GM10266 (cell line): Measurements from ENCODE around the gene RANBP2.

Experiments used
- DNase-seq: peaks from one replicate; pipeline ENCODE4 v3.0.0; 2012; ENCODE audit errors: extremely low spot score
- TF ChIP-seq, protein P1 (sequence below): IDR thresholded peaks from 2 replicates; pipeline ENCODE4 v1.5.1; 2012; ENCODE audit warnings: mild to moderate bottlenecking, low read depth; ENCODE audit not compliant: control insufficient read depth, insufficient read depth; ENCODE audit errors: missing control alignments

The RANBP2 gene

DNA sequence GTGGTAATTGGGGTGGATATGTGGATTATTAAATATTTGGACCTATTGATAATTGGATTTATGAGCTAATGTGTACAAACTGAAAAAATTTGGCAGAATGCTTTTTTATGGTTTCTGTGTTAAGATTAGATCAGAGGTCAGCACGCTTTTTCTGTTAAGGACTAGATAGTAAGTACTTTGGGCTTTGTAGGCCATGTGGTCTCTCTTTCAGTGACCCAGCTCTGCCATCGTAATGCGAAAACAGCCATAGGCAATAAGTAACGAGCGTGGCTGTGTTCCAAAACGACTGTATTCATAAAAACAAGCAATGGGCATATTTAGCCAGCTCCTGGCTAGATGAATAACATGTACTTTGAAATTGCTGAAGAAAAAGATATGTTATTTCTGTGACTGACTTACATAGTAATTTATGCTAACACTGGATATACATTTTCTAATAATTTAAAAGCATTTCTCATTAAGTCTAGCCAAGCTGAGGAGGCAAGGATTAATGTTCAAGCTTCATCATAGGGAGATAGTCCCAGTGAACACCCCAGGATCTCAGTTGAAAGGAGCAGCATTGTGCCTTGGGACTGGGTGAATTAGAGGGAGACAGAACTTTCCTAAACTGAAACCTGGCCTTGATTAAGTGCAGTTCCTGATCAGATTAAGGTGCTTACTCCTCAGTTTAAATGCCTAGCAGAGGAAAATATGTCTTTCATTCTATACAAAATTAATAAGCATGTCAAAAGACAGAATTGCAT, 87.3 kb downstream of the RANBP2 start:
- DNase-seq = no peak

DNA sequence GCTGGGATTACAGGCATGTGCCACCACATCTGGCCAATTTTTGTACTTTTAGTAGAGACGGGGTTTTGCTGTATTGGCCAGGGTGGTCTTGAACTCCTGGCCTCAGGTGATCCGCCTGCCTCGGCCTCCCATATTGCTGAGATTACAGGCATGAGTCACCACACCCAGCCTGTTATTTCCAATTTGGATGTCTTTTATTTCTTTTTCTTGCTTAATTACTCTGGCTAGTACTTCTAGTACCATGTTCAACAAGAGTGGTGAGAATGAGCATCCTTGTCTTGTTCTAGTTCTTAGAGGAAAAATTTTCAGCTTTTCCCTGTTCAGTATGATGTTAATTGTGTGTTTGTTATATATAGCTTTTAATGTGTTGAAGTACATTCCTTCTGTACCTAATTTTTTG, 90.7 kb downstream of the RANBP2 start:
- TF ChIP-seq, protein P1, sequence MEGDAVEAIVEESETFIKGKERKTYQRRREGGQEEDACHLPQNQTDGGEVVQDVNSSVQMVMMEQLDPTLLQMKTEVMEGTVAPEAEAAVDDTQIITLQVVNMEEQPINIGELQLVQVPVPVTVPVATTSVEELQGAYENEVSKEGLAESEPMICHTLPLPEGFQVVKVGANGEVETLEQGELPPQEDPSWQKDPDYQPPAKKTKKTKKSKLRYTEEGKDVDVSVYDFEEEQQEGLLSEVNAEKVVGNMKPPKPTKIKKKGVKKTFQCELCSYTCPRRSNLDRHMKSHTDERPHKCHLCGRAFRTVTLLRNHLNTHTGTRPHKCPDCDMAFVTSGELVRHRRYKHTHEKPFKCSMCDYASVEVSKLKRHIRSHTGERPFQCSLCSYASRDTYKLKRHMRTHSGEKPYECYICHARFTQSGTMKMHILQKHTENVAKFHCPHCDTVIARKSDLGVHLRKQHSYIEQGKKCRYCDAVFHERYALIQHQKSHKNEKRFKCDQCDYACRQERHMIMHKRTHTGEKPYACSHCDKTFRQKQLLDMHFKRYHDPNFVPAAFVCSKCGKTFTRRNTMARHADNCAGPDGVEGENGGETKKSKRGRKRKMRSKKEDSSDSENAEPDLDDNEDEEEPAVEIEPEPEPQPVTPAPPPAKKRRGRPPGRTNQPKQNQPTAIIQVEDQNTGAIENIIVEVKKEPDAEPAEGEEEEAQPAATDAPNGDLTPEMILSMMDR = no peak
- no peak for DNase-seq

More for the DNA sequence above, 87.3 kb downstream of the RANBP2 start:
- TF ChIP-seq, protein P1 = no peak

DNA sequence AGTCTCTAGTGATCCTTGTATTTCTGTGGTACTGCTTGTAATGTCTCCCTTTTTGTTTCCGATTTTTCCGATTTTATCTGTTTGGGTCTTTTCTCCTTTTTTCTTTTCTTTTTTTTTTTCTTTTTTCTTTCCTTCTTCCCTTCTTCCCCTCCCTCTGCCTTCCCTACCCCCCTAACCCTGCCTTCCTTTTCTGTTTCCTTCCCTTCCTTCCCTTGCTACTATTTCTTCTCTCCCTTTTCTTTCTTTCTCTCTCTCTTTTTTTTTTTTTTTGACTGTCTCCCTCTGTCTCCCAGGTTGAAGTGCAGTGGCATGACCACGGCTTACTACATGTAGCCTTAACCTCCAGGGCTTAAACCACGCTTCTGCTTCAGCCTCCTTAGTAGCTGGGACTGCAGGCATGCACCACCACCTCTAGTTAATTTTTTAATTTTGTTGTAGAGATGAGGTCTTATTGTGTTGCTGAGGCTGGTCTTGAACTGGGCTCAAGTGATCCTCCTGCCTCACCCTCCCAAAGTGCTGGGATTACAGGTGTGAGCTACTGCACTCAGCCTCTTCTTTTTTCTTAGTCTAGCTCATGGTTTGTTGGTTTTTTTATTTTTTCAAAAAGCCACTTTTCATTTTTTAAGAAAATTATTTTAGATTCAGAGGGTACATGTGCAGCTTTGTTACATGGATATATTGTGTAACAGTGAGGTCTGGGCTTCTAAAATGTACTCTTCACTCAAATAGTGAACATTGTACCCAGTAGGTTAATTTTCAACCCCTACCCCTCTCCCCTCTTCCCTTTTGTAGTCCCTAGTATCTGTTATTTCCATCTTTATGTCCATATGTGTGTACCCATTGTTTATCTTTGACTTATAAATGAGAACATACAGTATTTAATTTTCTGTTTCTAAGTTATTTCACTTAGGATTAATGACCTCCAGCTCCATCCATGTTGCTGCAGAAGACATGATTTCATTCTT, 92.0 kb downstream of the RANBP2 start:
- TF ChIP-seq, protein P1 = no peak
- no peak for DNase-seq

DNA sequence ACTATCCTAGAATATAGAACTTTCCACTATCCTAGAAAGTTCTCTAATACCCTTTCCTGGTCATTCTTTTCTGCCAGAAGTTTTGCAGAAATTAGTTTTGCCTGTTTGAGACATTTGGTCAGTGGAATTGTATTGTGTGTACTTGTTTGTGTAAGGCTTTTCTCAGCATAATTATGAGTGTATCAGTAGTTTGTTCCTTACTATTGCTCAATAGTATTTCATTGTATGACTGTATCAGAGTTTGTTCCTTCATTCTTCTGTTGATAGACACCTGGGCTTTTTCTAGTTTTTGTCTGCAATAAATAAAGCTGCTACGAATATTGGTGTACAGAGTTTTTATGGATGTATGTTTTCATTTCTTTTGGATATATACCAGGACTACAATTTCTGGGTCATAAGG, 94.5 kb downstream of the RANBP2 start:
- DNase-seq = no peak
- TF ChIP-seq, protein P1 = no peak

DNA sequence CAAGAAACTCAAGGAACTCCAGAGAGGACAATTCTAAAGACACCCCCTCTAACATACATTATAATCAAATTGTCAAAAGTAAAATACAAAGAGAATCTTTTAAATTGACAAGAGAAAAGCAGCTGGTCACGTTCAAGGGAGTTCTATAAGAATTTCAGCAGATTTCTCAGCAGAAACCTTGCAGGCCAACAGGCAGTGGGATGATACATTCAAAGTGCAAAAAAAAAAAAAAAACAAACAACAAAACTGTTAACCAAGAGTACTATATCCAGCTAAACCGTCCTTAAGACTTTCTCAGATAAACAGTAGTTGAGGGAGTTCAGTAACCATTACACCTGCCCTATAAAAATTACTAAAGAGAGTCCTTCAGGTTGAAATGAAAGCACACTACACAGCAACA, 101.2 kb downstream of the RANBP2 start:
- no peak for DNase-seq
- TF ChIP-seq, protein P1 = no peak

DNA sequence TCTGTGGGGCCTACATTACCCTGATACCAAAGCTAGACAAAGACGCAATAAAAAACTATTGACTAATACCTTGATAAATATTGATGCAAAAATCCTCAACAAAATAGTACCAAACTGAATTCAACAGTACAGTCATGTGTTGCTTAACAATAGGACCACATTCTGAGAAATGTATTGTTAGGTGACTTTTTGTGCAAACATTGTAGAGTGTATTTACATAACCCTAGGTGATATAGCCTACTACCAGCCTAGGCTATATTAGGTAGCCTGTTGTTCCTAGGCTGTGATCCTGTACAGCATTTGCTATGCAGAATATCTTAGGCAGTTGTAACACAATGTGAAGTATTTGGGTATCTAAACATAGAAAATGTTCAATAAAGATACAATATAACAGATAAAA, 104.0 kb downstream of the RANBP2 start:
- TF ChIP-seq, protein P1 = no peak
- DNase-seq = no peak
